HepG2 (cell line): ENCODE results near the gene CCDC28A. TPM values are rescaled to one million over a fixed set of nuclear protein-coding genes. Genes with fewer than 3 reads are reported as not detected.

Experiments
- EEA1 ChIP-seq: sonication (generic); formaldehyde crosslinking; IDR thresholded peaks from 2 replicates; pipeline ENCODE4 v1.5.1; 2020; ENCODE audit warnings: mild to moderate bottlenecking, missing genetic modification reagents, borderline replicate concordance
- FOXJ3 ChIP-seq: sonication (generic); formaldehyde crosslinking; IDR thresholded peaks from 2 replicates; pipeline ENCODE4 v1.4.0; 2020; ENCODE audit warnings: missing genetic modification reagents, mild to moderate bottlenecking, borderline replicate concordance
- FOXP4 ChIP-seq: sonication (generic); formaldehyde crosslinking; IDR thresholded peaks from 2 replicates; pipeline ENCODE4 v1.4.0; 2020; ENCODE audit warnings: missing genetic modification reagents
- HOMEZ ChIP-seq: IDR thresholded peaks from 2 replicates; pipeline ENCODE4 v1.6.1; 2016; ENCODE audit warnings: low read depth
- MTA3 ChIP-seq: sonication (generic); formaldehyde crosslinking; IDR thresholded peaks from 2 replicates; pipeline ENCODE4 v1.4.0; 2020; ENCODE audit warnings: missing genetic modification reagents
- NCOA2 ChIP-seq: sonication (generic); formaldehyde crosslinking; IDR thresholded peaks from 2 replicates; pipeline ENCODE4 v1.8.0; 2022; ENCODE audit warnings: inconsistent platforms
- NFYB ChIP-seq: sonication (generic); formaldehyde crosslinking; IDR thresholded peaks from 2 replicates; pipeline ENCODE4 v1.4.0; 2020; ENCODE audit warnings: missing genetic modification reagents
- NR2F2 ChIP-seq: IDR thresholded peaks from 2 replicates; pipeline ENCODE4 v1.6.1; 2012; ENCODE audit warnings: low read depth, inconsistent platforms, borderline replicate concordance
- POLR2AphosphoS5 ChIP-seq: IDR thresholded peaks from 2 replicates; pipeline ENCODE4 v1.6.1; 2012; ENCODE audit warnings: low read depth, low read length
- TBX2 ChIP-seq: sonication (generic); formaldehyde crosslinking; IDR thresholded peaks from 2 replicates; pipeline ENCODE4 v1.5.0; 2020; ENCODE audit warnings: missing genetic modification reagents, mild to moderate bottlenecking, borderline replicate concordance
- TCF7L2 ChIP-seq: IDR thresholded peaks from 2 replicates; pipeline ENCODE4 v1.6.1; 2011; ENCODE audit warnings: mild to moderate bottlenecking, low read depth, low read length, moderate library complexity
- TP53 ChIP-seq: sonication (generic); formaldehyde crosslinking; conservative IDR thresholded peaks from 2 replicates; pipeline ENCODE4 v1.4.0; 2020; ENCODE audit warnings: missing genetic modification reagents
- XBP1 ChIP-seq: sonication (generic); formaldehyde crosslinking; IDR thresholded peaks from 2 replicates; pipeline ENCODE4 v1.5.0; 2020; ENCODE audit warnings: missing genetic modification reagents
- ZHX2 ChIP-seq, 2 experiments: sonication (generic) in 1 of 2; formaldehyde crosslinking in 1 of 2; IDR thresholded peaks; 2 replicates each; pipeline versions ENCODE4 v1.6.1 to v1.9.0; 2014 to 2022; ENCODE audit warnings: antibody characterized with exemption in 1 of 2, borderline replicate concordance in 1 of 2, inconsistent platforms in 1 of 2, low read depth in 1 of 2, missing genetic modification reagents in 1 of 2
- ZNF10 ChIP-seq: sonication (generic); formaldehyde crosslinking; IDR thresholded peaks from 2 replicates; pipeline ENCODE4 v1.4.0; 2020; ENCODE audit warnings: mild to moderate bottlenecking, low read depth, missing genetic modification reagents, borderline replicate concordance
- ZNF331 ChIP-seq: sonication (generic); formaldehyde crosslinking; IDR thresholded peaks from 2 replicates; pipeline ENCODE4 v1.4.0; 2020; ENCODE audit warnings: missing genetic modification reagents
- ZNF354B ChIP-seq: sonication (generic); formaldehyde crosslinking; IDR thresholded peaks from 2 replicates; pipeline ENCODE4 v1.8.0; 2022; ENCODE audit warnings: mild to moderate bottlenecking, missing genetic modification reagents
- ZNF431 ChIP-seq: sonication (generic); formaldehyde crosslinking; IDR thresholded peaks from 2 replicates; pipeline ENCODE4 v1.9.0; 2022; ENCODE audit warnings: missing genetic modification reagents, low read depth, mild to moderate bottlenecking, borderline replicate concordance
- ZNF720 ChIP-seq: sonication (generic); formaldehyde crosslinking; IDR thresholded peaks from 2 replicates; pipeline ENCODE4 v1.4.0; 2020; ENCODE audit warnings: missing genetic modification reagents
- ZNF878 ChIP-seq: sonication (generic); formaldehyde crosslinking; IDR thresholded peaks from 2 replicates; pipeline ENCODE4 v1.8.1; 2023; ENCODE audit warnings: mild to moderate bottlenecking, missing genetic modification reagents, moderate library complexity
- polyA plus RNA-seq, 8 experiments: library from polyadenylated mRNA; depleted of rRNA in 3 of 8; stranded (reverse) in 7 of 8; unstranded in 1 of 8; fragments of >200 nt; fragmentation: Illumina TruSeq in 4 of 8; extraction: Trizol in 4 of 8; gene quantifications; 2 replicates each; pipeline versions ENCODE4 v1.2.1 to v1.2.3, GENCODE V29; 2011 to 2016; ENCODE audit warnings: low read depth in 4 of 8, missing spikeins in 1 of 8, mixed read lengths in 1 of 8; ENCODE audit not compliant: insufficient read depth in 1 of 8
- total RNA-seq, 5 experiments: library from RNA; depleted of rRNA; stranded (reverse); fragments of >200 nt; fragmentation: Illumina TruSeq; extraction: Trizol; gene quantifications; 2 replicates each; pipeline ENCODE4 v1.2.3, GENCODE V29; 2016; ENCODE audit warnings: low read depth in 1 of 5

The CCDC28A gene
- total and polyA plus RNA-seq, 2 of the 13 experiments (the other 11 are each of a cell fraction or from before 2014, with no cell fraction given): 15.8 TPM

GRCh38 chr6:138814179-138814834 is 40.7 kb downstream of the CCDC28A start (continued):
- TF ChIP-seq ZNF331 (peak; percentile 53; the same call in 1 of the 2 replicates), FOXP4 (CRISPR knock-in tag) (peak; percentile 75; the same call in 1 of the 2 replicates), TCF7L2 (no peak), ZNF354B (no peak), ZNF878 (CRISPR knock-in tag) (peak; percentile 45; the same call in 1 of the 2 replicates), FOXJ3 (CRISPR knock-in tag) (peak; percentile 78; the same call in 1 of the 2 replicates), MTA3 (CRISPR knock-in tag) (no peak), NR2F2 (peak; percentile 74), EEA1 (no peak), XBP1 (CRISPR knock-in tag) (no peak), NFYB (CRISPR knock-in tag) (no peak), ZNF10 (no peak), TP53 (peak; percentile 97), POLR2AphosphoS5 (no peak), ZNF431 (CRISPR knock-in tag) (peak; percentile 37; the same call in 1 of the 2 replicates), HOMEZ (peak; percentile 77; the same call in 1 of the 2 replicates), TBX2 (CRISPR knock-in tag) (peak; percentile 96), ZNF720 (CRISPR knock-in tag) (no peak), NCOA2 (CRISPR knock-in tag) (peak; percentile 73; the same call in 1 of the 2 replicates), ZHX2 (IDR thresholded peaks at IDR 0.05; ENCODE audit: low read depth) (no peak), ZHX2 (CRISPR knock-in tag; IDR thresholded peaks at IDR 0.05; ENCODE audit: borderline replicate concordance) (peak; percentile 26; the same call in 1 of the 2 replicates)
